GM10847 (cell line): ENCODE data around the gene HSP90AB1.

ENCODE experiments used
- POLR2A ChIP-seq: IDR thresholded peaks from 2 replicates; pipeline ENCODE4 v1.6.1; 2011; ENCODE audit not compliant: insufficient read length; ENCODE audit errors: extremely low read depth

The HSP90AB1 gene

DNA sequence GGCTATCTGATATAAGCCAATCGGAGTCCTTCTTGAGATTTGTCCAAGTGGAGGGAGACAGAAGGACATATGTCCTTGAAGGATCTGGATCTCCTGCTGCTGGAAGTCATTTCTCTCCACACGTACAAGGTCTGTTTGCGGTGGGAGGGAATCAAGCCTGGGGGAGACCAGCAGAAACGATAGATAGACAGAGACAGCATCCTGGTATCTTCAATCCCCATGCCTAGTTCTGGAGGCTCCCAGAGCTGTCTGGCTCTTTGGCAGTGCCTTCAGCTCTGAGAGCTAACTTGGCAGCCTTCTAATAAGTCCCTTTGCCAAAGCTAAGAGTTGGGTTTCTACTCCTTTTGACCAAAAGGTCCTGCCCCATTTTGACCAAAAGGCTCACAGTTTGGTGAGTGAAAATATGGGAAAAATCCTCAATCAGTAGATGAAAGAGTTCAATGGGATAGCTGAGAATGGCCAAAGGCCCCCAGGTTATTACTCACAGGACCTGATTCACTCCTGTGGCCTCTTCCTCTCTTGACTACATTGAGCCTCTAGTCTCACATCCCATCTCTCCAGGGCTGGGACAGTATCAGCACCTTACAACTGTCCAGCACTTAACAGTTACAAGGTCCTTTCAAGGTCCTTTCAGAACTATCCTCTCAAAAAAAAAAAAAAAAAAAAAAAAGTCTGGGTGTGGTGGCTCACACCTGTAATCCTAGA is 45.9 kb downstream of the HSP90AB1 start:
- no peak for TF ChIP-seq POLR2A

DNA sequence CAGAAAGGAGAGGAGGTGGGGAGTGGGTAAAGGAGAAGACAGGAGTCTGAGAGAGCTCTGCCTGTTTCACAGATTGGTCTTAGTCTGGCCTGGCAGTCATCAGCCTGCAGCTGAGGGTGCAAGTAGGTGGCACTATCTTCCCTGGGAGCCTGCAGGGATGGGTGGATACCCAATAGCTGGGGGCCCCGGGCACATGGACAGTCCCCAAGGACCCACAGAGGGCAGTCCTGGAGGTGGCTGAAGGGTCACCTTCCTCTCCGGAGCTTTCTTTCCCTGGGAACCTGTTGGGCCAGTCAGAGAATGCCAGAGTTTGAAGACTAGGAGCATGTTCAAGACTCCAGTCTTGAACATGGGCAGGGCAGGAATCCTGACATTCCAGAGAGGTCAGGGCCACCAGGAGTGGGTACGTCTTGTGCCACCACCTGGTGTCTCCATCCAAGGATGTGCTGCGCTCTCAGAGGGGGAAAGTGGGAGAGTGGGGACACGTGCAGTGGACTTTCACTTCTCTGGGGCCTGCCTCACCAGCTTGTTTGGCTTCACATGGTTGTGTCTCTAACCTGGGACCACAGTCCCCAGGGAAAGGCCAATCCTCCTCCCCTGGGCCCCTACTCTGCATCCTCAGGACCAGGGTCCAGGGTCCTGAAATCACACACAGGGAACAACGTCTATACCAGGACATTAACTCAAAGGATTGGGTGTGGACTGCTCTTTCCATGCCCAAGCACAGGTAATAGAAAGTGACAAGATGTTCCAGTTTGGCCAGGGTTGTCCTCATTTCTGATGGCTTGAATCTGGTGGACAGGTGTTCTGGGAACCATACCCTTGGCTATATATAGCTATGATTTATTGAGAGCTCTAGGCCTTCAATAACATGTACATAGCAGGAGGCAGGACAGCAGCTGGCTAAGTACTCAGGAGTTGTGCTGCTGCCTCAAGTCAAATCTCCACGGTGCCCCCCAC is 48.2 kb downstream of the HSP90AB1 start:
- no peak for TF ChIP-seq POLR2A

DNA sequence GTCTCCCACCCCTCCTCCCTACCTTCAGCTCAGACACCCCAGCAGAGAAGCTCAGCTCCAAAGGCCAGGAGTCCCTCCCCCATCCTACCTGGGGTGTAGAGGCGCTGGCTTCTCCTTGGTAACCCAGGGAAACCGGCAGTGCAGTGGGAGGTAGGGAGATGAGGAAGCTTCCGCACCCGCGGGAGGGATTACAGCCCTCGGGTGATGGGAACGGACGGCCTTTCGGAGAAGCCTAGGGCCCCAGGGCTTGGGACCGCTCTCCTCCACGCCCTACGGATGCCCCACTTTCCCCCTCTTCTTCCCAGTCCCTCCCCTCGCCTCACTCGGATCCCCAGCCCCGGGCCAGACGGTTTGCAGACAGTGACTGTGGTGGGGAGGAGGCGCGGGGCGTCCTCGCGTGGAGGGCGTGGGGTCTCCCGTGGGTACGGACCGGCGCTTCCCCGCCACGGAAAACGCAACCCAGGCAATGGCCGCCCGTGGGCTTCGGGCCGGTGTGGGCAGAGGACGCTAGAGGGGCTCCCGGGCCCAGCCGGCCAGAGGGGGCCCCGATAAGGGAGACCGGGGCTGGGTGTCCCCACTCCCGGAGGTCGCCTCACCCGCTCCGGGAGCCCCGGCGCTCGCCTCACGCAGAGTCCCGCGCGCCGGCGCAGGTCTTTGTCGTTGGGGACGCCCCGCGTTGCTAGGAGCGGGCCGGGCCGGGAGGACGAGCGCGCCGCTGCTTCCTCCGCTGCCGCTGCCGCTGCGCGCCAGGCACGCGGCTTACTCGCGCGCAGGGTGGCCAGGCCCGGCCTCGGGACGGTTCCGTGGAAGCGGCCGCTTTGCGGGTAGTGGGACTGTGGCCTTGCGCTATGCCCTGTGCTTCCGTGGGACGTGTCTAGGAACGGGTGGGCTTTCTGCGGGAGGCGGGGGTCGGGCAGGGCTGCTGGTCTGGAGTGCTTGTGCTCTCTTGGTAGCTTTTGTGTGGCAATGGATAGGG is 50.5 kb downstream of the HSP90AB1 start:
- TF ChIP-seq POLR2A, result no peak

DNA sequence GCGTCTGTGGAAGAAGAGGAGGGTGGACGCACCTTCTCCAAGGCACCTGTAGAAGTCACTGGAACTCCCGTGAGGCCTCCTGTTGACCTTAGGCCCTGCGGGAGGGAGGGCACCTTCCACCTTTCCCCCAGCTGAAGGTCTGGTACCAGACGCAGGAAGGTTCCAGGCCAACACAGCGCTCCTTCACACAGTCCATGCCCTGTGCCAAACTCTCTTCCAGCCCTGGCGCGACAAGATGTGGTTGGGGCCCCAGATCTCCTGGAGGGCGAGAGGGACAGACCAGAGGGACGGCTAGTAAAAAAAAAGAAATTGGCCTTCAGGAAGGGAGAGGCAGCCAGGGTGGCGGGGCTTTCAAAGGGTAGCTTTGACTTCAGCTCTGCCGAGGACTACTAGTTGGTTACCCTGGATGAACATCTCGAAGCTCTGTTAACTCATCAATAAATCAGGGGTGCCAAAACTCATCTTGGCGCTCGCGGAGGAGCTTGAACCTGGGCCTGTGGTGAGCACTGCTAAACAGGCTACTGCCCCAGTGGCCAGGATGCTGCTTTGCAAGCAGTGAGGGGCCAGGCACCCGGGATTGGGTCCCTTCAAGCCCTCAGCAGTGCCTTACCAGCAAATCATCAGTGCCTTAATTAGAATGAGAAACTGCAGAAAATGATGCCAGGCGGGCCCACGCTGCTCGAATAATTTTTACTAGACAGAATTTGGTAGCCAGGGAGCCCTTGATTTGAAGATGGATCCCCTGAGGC is 51.3 kb downstream of the HSP90AB1 start:
- no peak for TF ChIP-seq POLR2A

- no peak for TF ChIP-seq POLR2A
Observed at GRCh38 chr6:44298864-44299263, 52.0 kb downstream of the HSP90AB1 start.

DNA sequence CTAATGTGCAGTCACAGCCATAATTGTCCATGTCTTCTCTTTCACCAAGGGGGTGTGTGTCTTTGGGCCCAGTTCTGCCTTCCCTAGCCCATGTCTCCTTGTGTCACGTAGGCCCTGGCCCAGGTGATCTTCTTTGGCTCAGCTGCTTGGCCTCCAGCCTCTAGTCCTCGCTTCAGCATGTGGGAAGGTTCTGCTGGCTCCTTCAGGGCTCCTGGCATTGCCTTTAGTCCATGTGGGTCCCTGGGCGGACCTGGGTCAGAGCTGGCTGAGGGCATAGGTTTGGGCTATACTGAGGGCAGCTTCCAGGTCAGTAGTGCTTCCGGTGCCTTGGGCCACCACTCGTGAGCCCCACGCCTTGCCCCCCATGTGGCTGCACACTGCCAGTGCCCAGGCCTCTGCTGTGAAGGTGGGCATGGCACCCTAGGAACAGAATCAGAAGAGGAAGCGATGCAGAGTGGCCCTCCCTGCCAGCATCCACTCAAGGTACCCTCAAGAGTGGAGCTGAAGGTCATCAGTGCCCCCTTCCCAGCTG is 53.5 kb downstream of the HSP90AB1 start:
- TF ChIP-seq POLR2A, result no peak

DNA sequence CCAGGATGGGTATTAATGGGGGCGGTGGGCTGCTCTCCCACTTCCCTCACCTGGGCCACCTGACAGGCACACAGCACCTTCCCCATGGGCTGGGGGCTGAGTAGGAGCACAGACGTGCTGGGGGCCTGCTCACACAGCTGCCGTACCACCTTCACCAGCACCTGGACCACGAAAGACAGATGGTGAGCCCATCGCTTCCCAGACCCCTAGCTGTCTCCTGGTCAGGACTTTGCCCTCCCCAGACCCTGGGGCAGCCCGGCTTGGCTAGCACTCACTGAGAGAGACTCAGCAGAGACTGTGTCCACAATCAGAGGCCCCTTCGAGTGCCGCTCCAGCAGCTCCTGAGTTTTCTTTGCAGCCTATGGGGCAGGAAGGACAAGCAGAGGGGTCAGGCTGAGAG is 54.2 kb downstream of the HSP90AB1 start:
- TF ChIP-seq POLR2A, result no peak

DNA sequence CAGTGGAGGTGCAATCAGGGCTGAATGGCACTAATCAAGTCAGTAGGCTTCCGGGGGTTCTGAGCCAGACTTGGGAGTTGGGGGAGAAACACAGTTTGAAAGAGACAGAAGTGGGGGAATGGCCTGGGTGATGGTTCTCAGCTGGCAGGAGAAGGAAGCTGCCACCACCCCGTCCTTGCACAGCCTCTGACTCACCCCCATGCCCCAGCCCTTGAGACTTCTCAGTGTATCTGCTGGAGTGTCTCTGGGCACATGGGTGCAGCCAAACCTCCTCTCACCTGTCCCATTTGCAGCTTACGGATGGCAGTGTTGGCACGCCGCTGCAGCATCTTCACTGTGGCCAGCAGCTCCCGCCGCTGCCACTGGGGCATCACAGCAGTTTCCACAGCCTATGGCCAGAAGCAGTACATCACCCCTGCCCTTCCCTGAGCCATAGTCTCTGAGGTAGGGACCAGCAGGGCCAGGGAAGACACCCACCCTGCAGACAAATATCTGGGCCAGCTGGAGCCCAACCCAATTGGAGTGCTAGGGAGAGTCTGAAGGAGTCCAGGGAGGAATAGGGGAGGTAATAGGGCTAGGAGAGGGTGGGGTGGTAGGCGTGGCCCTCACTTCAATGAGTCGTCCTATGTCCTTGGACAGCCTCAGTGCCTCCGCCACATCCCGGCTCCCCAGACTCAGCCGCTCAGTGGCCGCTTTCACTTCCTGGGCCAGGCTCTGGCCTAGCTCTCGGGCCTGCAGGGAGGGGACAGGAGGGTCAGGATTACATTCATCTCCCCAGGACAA is 55.1 kb downstream of the HSP90AB1 start:
- no peak for TF ChIP-seq POLR2A

- TF ChIP-seq POLR2A, result no peak
Observed at GRCh38 chr6:44302856-44303255, 56.0 kb downstream of the HSP90AB1 start.
